Tibial artery (tissue), 4 donors: ENCODE data around the gene PLPPR2.
"Not testable (repeated sequence)": the region's sequence is repeated elsewhere in the genome, so short reads cannot be mapped to it uniquely, and the experiment has no call there.

Source experiments
- DNase-seq, 2 donors: peaks; one replicate each; pipeline ENCODE4 v3.0.0-alpha.2; 2019
- H3K27ac ChIP-seq, 2 donors: fragments of 200-600 bp; sonication (generic) in 1 of 2; 1 replicate in 1 of 2; 2 replicates in 1 of 2; pipeline ENCODE4 v1.5.1; 2018 to 2019; ENCODE audit warnings: mild to moderate bottlenecking in 1 of 2
- H3K27me3 ChIP-seq, 2 donors: fragments of 200-600 bp; sonication (generic) in 1 of 2; one replicate each; pipeline versions ENCODE4 v1.5.1 to v1.6.0; 2016 to 2019
- H3K36me3 ChIP-seq, 3 donors: fragments of 200-600 bp; sonication (generic) in 2 of 3; one replicate each; pipeline ENCODE4 v1.5.1; 2016 to 2019; ENCODE audit warnings: mild to moderate bottlenecking in 2 of 3
- H3K4me1 ChIP-seq, 4 donors: fragments of 200-600 bp; sonication (generic) in 2 of 4; 1 replicate in 3 of 4; 2 replicates in 1 of 4; pipeline ENCODE4 v1.5.1; 2016 to 2019
- H3K4me3 ChIP-seq, 2 donors: fragments of 200-600 bp; sonication (generic) in 1 of 2; 1 replicate in 1 of 2; 2 replicates in 1 of 2; pipeline ENCODE4 v1.5.1; 2018 to 2019; ENCODE audit warnings: mild to moderate bottlenecking in 2 of 2
- H3K9me3 ChIP-seq, 3 donors: fragments of 200-600 bp; sonication (generic) in 1 of 3; one replicate each; pipeline ENCODE4 v1.5.1; 2016 to 2019
- intact Hi-C: fragments of 100-400 bp; cut with DNase I; formaldehyde crosslinking; loops from one replicate; pipeline ENCODE4 v1.15.0; 2023; ENCODE audit warnings: low total_unique reads
- TF ChIP-seq, protein P1 (sequence below), 2 experiments: fragments of 200-600 bp in 1 of 2; fragments of 450-650 bp in 1 of 2; IDR thresholded peaks; one replicate each; pipeline ENCODE4 v1.5.1; 2017 to 2019; ENCODE audit warnings: antibody characterized with exemption in 2 of 2, mild to moderate bottlenecking in 1 of 2, moderate library complexity in 1 of 2

The PLPPR2 gene

GRCh38 chr19:11331502-11331901 lies 23.7 kb upstream of the PLPPR2 start:
- Histone ChIP-seq H3K36me3 (peaks cover 64 to 97% (median 77%) of the 10 kb centered on the region in 3 donors), H3K4me3 (no peak overlapping the region), H3K27ac (no peak overlapping the region), H3K27me3 (no peaks in the 10 kb centered on the region), H3K9me3 (no peaks in the 10 kb centered on the region), H3K4me1 (no peaks in the 10 kb centered on the region)
- DNase-seq: no peak
- TF ChIP-seq, protein P1, sequence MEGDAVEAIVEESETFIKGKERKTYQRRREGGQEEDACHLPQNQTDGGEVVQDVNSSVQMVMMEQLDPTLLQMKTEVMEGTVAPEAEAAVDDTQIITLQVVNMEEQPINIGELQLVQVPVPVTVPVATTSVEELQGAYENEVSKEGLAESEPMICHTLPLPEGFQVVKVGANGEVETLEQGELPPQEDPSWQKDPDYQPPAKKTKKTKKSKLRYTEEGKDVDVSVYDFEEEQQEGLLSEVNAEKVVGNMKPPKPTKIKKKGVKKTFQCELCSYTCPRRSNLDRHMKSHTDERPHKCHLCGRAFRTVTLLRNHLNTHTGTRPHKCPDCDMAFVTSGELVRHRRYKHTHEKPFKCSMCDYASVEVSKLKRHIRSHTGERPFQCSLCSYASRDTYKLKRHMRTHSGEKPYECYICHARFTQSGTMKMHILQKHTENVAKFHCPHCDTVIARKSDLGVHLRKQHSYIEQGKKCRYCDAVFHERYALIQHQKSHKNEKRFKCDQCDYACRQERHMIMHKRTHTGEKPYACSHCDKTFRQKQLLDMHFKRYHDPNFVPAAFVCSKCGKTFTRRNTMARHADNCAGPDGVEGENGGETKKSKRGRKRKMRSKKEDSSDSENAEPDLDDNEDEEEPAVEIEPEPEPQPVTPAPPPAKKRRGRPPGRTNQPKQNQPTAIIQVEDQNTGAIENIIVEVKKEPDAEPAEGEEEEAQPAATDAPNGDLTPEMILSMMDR (IDR thresholded peaks at IDR 0.05): no peak
- intact Hi-C loops: no loop called here

- H3K9me3 ChIP-seq: no peaks in the 10 kb centered on the region
- intact Hi-C loops: no loop called here
- H3K27me3 ChIP-seq: no peaks in the 10 kb centered on the region
- no peaks in the 10 kb centered on the region for H3K4me1 ChIP-seq
- H3K27ac ChIP-seq: no peak overlapping the region
- TF ChIP-seq, protein P1 (IDR thresholded peaks at IDR 0.05): no peak
- peaks cover 53 to 94% (median 67%) of the 10 kb centered on the region in 3 donors for H3K36me3 ChIP-seq
- no peak for DNase-seq
- no peak overlapping the region for H3K4me3 ChIP-seq
These were observed 22.4 kb upstream of the PLPPR2 start for GRCh38 chr19:11332822-11333221.

- H3K4me1 ChIP-seq, H3K27ac ChIP-seq, H3K9me3 ChIP-seq, intact Hi-C loops, DNase-seq, H3K4me3 ChIP-seq, H3K27me3 ChIP-seq: not testable (repeated sequence)
- peaks cover 50 to 83% (median 59%) of the 10 kb centered on the region in 3 donors for H3K36me3 ChIP-seq
These were observed 21.4 kb upstream of the PLPPR2 start for GRCh38 chr19:11333838-11334237.

GRCh38 chr19:11335449-11336146 lies 19.6 kb upstream of the PLPPR2 start:
- no peak overlapping the region for H3K4me3 ChIP-seq
- DNase-seq: no peak
- peaks cover 44 to 66% (median 49%) of the 10 kb centered on the region in 3 donors for H3K36me3 ChIP-seq
- no peaks in the 10 kb centered on the region for H3K9me3 ChIP-seq
- TF ChIP-seq, protein P1 (IDR thresholded peaks at IDR 0.05): no peak
- H3K4me1 ChIP-seq: peaks cover 0 to 21% (median 17%) of the 10 kb centered on the region in 4 donors
- H3K27ac ChIP-seq: no peak overlapping the region
- intact Hi-C loops: loop anchor here (5.0 kb wide), 1 partner anchor 43 kb away; no protein-coding TSS in a partner anchor
- H3K27me3 ChIP-seq: no peaks in the 10 kb centered on the region

- intact Hi-C loops: loop anchor here (5.0 kb wide), 1 partner anchor 45 kb away; no protein-coding TSS in a partner anchor
- DNase-seq: no peak
- TF ChIP-seq, protein P1 (IDR thresholded peaks at IDR 0.05): no peak
- H3K36me3 ChIP-seq: peaks cover 44 to 62% (median 52%) of the 10 kb centered on the region in 3 donors
- H3K27me3 ChIP-seq: no peaks in the 10 kb centered on the region
- no peaks in the 10 kb centered on the region for H3K9me3 ChIP-seq
- no peak overlapping the region for H3K4me3 ChIP-seq
- H3K27ac ChIP-seq: no peak overlapping the region
- peaks cover 0 to 21% (median 17%) of the 10 kb centered on the region in 4 donors for H3K4me1 ChIP-seq
These were observed 18.2 kb upstream of the PLPPR2 start for GRCh38 chr19:11337080-11337479.

DNA sequence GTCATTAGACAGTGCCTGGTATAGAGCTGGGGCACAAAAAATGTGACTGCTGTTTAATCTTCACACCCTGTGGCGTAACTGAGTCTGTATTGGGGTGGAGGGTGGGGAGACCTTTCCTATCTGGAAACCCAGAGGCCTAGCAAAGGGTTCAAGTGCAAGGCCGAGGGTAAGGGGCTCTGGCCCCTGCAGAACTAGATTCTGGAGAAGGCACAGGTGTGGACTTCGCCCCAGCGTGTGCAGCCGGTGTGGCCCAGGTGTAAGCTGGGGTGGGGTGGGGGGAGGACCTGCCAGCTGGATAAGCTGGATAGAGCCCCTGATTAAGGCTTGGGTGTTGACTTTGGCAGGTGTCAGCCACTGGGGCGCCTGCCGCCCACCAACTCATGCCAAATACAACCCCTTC lies 17.1 kb upstream of the PLPPR2 start:
- Histone ChIP-seq H3K27ac (peak overlapping the region; percentile 80 to 81), H3K36me3 (peaks cover 35 to 60% (median 41%) of the 10 kb centered on the region in 3 donors), H3K4me1 (peaks cover 0 to 26% (median 17%) of the 10 kb centered on the region in 4 donors), H3K9me3 (no peaks in the 10 kb centered on the region), H3K27me3 (no peaks in the 10 kb centered on the region), H3K4me3 (peak overlapping the region in 1 of 2 donors; percentile 89)
- intact Hi-C loops: loop anchor here (5.0 kb wide), 1 partner anchor 46 kb away; no protein-coding TSS in a partner anchor
- DNase-seq: no peak
- TF ChIP-seq, protein P1 (IDR thresholded peaks at IDR 0.05): no peak
